ENCODE measurements around the gene WDR73.

The WDR73 gene

GRCh38 chr15:84668221-84668982, 14.3 kb upstream of the WDR73 start:
- DNase-seq (ENCODE audit: low read depth) = no peak
- TF ChIP-seq CTCF (IDR thresholded peaks at IDR 0.05; ENCODE audit: control insufficient read depth, extremely low read depth, insufficient read depth) = no peak
- no peak overlapping the region for H3K4me3 ChIP-seq (ENCODE audit: low read depth, low read length)

- TF ChIP-seq CTCF (IDR thresholded peaks at IDR 0.05; ENCODE audit: control insufficient read depth, extremely low read depth, insufficient read depth) = no peak
- H3K4me3 ChIP-seq (ENCODE audit: low read depth, low read length) = no peak overlapping the region
- DNase-seq (ENCODE audit: low read depth) = no peak
These were observed 12.3 kb upstream of the WDR73 start for GRCh38 chr15:84666373-84666772.

GRCh38 chr15:84661001-84661400, 6.9 kb upstream of the WDR73 start:
- no peak overlapping the region for H3K4me3 ChIP-seq (ENCODE audit: low read depth, low read length)
- DNase-seq (ENCODE audit: low read depth) = no peak
- no peak for TF ChIP-seq CTCF (IDR thresholded peaks at IDR 0.05; ENCODE audit: control insufficient read depth, extremely low read depth, insufficient read depth)

- no peak for TF ChIP-seq CTCF (IDR thresholded peaks at IDR 0.05; ENCODE audit: control insufficient read depth, extremely low read depth, insufficient read depth)
- DNase-seq (ENCODE audit: low read depth) = no peak
- no peak overlapping the region for H3K4me3 ChIP-seq (ENCODE audit: low read depth, low read length)
These were observed 6.1 kb upstream of the WDR73 start for GRCh38 chr15:84659904-84660781.

- no peak for TF ChIP-seq CTCF (IDR thresholded peaks at IDR 0.05; ENCODE audit: control insufficient read depth, extremely low read depth, insufficient read depth)
- peak overlapping the region; percentile 46 for H3K4me3 ChIP-seq (ENCODE audit: low read depth, low read length)
- DNase-seq (ENCODE audit: low read depth) = no peak
These were observed 4.8 kb upstream of the WDR73 start for GRCh38 chr15:84658788-84659411.

GRCh38 chr15:84658080-84658787, 4.2 kb upstream of the WDR73 start, which contains the start of gene NMB:
NMB (minus strand) TSS chr15:84658199; CDS start chr15:84658152, 47 bp downstream.
- DNase-seq (ENCODE audit: low read depth) = no peak
- H3K4me3 ChIP-seq (ENCODE audit: low read depth, low read length) = peak within 1 kb of the TSS; percentile 46
- TF ChIP-seq CTCF (IDR thresholded peaks at IDR 0.05; ENCODE audit: control insufficient read depth, extremely low read depth, insufficient read depth) = peak; percentile 36
